ENCODE data around the gene SSTR5.

GRCh38 chr16:1076801-1077576, 4.4 kb downstream of the SSTR5 start:
- TF ChIP-seq POLR2AphosphoS5 (IDR thresholded peaks at IDR 0.05; ENCODE audit: low read depth, low read length) (no peak), POLR2A (IDR thresholded peaks at IDR 0.05; ENCODE audit: low read depth, low read length) (no peak)
